ENCODE results near the gene MDH1B. TPM values are rescaled to one million over a fixed set of nuclear protein-coding genes. Genes with fewer than 3 reads are reported as not detected.
"Not testable (repeated sequence)": the region's sequence is repeated elsewhere in the genome, so short reads cannot be mapped to it uniquely, and the experiment has no call there.

The MDH1B gene
- total RNA-seq, 1 donor from 2014 or later: 0.68 TPM

DNA sequence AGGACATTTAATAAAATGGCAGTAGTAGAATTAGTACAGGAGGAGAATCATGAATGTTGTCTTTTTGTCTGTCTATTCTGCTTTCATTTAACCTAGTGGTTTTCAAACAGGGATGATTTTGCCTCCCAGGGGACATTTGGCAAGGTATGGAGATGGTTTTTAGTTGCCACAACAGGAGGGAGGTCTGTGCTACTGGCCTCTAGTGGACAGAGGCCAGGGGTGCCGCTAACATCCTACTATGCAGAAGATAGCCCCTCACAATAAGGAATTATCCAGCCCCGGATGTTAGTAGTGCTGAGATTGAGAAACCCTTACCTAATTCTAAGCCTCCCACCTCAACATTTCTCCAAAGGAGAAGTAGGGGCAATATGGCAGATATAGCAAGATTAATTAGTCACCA is 18.6 kb upstream of the MDH1B start:
- intact Hi-C loops (cut with DNase I): loop anchor here (5.0 kb wide), 1 partner anchor 91 kb away; no protein-coding TSS in a partner anchor
- ATAC-seq (no peak), DNase-seq (ENCODE audit: missing footprints) (no peak)

DNA sequence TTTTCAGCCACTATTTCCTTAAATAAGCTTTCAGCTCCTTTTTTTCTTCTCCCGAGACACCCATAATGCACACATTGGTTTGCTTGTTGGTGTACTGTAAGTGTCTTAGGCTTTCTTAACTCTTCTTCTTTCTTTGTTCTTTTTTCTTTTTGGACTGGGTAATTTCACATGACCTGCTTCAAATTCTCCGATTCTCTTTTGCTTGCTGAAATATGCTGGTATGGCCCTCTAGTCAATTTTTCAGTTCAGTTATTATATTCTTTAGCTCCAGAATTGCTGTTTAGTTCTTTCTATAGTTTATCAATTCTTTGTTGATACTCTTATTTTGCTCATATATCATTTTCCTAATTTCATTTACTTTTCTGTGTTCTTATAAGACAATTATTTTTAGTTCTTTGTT is 15.5 kb upstream of the MDH1B start:
- ATAC-seq (no peak), DNase-seq (ENCODE audit: missing footprints) (no peak)
- intact Hi-C loops (cut with DNase I): loop anchor here (5.0 kb wide), 1 partner anchor 88 kb away; no protein-coding TSS in a partner anchor

DNA sequence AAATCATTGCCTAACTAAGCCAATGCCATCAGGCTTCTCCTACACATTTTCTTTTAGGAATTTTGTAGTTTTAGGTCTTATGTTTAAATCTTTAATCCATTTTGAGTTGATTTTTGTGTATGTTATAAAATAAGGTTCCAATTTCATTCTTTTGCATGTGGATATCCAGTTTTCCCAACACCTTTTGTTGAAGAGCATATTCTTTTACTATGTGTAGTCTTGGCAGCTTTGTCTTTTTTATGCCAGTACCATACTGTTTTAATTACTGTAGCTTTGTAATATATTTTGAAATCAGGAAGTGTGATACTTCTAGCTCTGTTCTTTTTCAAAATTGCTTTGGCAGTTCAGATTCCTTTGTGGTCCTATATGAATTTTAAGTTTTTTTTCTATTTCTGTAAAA is 11.3 kb upstream of the MDH1B start:
- intact Hi-C loops (cut with DNase I): no loop called here
- no peak for DNase-seq (ENCODE audit: missing footprints)
- ATAC-seq: no peak

DNA sequence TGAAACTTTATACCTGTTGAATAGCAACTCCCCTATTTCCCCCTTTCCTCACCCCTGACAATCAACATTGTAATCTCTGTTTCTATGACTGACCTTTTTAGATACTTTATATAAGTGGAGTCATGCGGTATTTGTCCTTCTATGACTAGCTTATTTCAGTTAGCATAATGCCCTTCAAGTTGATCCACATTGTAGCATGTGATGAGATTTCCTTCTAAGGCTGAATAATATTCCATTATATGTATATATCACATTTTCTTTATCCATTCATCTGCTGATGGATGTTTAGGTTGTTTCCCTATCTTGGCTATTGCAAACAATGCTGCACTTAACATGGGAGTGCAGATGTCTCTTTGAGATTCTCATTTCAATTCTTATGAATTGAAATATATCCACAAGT is 9.7 kb upstream of the MDH1B start:
- ATAC-seq (no peak), DNase-seq (ENCODE audit: missing footprints) (no peak)
- intact Hi-C loops (cut with DNase I): no loop called here

DNA sequence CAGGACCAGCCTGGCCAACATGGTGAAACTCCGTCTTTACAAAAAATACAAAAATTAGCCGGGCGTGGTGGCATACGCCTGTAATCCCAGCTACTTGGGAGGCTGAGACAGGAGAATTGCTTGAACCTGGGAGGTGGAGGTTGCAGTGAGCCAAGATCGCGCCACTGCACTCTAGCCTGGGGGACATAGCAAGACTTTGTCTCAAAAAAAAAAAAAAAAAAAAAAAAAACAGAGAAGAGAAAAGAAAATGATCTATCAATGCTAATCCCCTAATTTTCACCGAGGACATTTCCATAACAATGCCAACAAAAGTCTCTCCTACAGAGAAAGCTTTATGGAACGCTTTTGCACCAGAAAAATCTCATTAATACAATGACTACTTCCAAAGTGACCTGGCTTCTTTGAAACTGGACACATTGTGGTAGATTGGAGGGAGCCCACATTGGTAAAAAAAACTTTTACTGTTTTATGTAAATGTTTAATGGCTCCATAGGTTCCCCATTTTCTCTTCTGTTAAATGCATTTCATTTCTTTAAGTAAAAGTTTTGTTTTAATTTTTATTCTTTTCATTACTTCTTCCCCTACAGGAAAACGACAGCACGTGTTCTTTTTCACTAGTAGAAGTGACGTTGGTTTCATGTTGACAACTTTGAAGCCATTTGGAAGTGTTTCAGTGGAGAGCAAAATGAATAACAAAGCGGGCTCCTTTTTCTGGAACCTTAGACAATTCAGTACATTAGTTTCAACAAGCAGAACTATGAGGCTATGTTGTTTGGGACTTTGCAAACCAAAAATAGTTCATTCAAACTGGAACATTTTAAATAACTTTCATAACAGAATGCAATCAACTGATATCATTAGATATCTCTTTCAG is 1.2 kb upstream of the MDH1B start:
- ATAC-seq: no peak
- intact Hi-C loops (cut with DNase I): no loop called here
- DNase-seq (ENCODE audit: missing footprints): no peak

DNA sequence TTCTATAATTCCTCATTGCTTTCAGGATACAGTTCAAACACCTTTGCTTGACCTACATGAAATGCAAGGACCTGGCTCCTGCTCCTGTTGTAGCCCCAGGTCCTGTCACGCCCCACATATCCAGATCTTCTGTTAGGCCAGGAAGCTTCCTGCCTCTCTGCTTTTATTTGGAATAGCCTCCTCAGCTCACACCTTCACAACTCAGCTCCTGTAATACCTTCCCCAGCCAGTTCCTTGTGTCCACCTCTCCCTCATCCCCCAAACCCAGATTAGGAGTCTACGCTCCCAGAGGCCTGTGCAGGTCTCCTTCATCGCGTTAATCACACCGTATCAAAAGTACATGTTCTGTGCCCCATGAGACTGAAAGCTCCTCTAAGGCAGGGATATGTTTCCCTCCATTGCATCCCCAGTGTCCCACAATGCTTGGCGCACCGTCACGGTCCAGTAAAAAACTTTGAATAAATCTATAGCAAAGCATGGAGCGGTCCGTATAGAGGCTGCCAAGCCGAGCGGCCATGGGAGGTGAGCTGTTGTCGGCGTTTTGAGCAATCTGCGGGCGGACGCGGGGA is 371 bp downstream of the MDH1B start:
- intact Hi-C loops (cut with DNase I): no loop called here
- ATAC-seq: no peak
- DNase-seq (ENCODE audit: missing footprints): no peak

DNA sequence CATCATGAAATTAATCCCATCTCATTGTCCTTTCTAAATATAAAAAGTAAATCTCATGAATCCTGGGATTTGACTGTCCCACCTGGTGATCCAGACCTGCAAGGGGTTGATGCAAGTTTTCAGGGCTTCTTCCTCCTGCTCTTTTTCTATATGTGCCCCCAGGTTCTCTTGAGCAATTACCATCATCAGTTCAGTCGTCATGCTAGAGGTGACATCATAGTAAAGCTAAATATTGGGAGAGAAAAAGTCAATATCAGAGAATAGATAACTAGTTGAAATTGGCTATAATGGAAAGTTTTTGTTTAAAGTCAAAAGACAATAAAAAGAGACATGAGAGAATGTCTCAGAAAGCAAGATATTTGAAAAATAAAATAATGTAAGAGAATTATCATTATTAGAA is 8.3 kb downstream of the MDH1B start:
- intact Hi-C loops (cut with DNase I): no loop called here
- ATAC-seq (no peak), DNase-seq (ENCODE audit: missing footprints) (no peak)

DNA sequence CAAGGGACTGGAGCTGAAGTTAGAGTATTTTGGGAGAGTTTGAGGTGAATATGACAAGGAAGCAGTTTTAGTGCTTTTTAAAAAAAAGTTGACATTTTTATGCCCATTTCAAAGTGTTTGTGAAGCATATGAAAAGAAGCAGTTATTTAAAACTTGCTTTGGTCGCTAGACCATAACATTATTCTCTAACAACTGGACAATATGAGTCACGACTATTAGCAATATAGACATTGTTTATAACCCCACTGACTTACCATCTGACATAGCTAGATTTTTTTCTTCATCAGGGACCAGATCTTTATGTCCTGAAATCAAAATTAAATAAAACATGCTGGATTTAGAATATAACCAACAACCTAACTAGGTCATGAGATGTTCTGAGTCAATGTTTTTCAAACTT is 24.3 kb downstream of the MDH1B start:
- DNase-seq (ENCODE audit: missing footprints): no peak
- intact Hi-C loops (cut with DNase I): no loop called here
- no peak for ATAC-seq

DNA sequence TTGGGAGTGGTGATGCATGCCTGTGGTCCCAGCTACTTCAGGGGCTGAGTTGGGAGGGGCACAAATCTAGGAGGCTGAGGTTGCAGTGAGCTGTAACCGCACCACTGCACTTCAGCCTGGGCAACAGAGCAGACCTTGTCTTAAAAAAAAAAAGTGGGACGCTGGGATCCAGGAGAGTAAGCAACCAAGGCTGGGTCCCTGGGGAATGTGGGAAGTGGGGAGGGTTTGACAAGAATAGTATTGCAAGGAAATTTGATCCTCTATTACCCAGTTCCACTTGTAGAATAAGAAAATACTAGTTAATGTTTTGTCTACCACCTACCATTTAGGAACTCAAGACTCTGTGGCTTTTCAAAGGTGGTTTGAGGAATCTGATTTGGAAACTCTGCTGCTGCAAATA is 25.9 kb downstream of the MDH1B start:
- ATAC-seq (no peak), DNase-seq (ENCODE audit: missing footprints) (no peak)
- intact Hi-C loops (cut with DNase I): no loop called here

DNA sequence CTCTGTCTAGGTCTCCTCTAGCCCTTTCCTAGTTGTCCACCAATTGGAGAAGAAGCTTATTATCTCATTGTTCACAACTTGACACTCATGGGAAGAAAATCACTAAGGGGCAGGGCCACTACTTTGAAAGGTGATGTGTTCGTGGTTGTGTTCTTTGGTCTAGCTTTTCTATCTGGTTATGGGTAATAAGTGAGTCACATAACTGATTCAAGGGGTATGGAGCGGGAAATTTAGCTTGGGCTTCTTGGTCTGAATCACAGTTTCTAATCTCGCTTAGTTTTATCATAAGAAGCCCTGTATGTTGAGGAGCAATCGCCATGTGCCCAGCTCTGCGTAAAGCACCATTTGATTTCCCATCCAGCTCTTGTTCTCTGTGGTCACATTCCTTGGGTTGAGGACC is 28.2 kb downstream of the MDH1B start:
- intact Hi-C loops (cut with DNase I): no loop called here
- ATAC-seq: no peak

DNA sequence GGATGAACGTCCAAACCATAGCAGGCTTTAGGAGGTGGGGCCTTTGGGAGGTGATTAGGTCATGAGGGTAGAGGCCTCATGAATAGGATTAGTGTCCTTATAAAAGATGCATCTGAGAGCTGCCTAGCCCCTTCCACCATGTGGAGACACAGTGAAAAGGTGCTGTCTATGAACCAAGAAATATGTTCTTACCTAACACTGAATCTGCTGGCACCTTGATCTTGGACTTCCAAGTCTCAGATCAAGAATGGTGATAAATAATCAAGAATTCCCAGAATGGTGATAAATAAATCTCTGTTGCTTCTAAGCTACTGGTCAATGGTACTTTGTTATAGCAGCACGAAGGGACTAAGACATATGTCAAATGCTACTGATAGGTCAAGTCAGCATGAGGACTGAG is 31.8 kb downstream of the MDH1B start:
- ATAC-seq: no peak
- intact Hi-C loops (cut with DNase I): no loop called here
- DNase-seq (ENCODE audit: missing footprints): no peak

More for the DNA sequence above, 28.2 kb downstream of the MDH1B start:
- no peak for DNase-seq (ENCODE audit: missing footprints)

DNA sequence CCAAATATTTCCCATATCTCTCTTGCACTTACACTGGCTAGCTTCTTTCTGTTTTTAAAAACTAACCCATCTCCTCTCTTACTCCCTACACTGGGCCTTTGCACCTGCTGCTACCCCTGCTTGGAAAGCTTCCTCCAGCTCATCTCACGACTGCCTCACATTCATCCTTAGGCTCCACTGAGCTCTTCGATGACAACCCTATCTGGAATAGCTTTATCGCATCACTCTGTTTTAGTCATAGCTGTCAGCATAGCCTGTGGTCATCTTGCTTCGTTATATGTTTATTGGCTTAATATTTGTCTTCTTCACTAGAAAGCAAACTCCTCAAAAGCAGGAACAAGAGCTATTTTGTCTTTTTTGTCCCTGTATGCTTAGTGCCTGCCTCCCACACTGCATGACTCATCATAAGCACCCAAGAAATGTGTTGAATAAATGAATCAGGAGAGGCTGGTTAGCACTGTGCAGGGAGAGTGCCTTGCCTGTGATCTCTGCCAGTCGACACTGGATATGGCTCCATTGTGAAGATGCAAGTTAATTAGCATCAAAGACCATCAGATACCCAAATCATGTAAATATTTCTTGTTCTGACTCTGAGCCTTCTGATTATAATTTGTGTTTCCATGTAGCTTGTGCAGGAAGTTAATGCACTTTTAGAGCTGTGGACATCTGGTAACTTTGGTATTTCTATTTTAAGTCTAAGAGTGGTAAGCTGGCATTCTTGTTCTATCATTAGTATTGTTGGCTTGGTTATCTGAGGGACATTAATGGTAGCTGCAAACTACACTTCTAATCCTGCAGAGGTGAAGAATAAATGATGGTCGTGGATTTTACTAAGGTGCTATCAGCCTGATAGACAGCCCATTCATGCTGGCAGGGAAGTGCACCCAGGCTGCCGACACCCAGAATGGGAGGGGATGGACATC is 36.6 kb downstream of the MDH1B start:
- ATAC-seq (peak; percentile 52), DNase-seq (ENCODE audit: missing footprints) (no peak)
- intact Hi-C loops (cut with DNase I): no loop called here

DNA sequence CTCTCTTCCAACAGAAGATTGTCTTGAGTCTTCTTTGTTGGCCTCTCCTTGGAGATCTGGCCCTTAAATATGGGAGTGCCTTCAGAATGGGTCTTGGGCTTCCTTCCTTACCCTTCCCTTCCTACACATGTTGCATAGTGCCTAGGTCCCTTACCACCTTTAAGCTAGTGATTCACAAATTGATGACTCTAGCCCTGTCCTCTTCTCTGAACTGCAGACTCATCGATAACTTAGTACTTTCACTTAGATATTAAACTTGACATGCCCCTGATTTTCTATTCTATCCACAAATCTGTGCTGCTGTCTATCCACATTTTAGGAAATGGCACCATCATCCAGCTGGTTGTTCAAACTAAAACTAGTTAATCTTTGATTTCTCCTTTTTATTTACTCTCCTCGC is 37.8 kb downstream of the MDH1B start:
- DNase-seq (ENCODE audit: missing footprints) (no peak), ATAC-seq (no peak)
- intact Hi-C loops (cut with DNase I): no loop called here

DNA sequence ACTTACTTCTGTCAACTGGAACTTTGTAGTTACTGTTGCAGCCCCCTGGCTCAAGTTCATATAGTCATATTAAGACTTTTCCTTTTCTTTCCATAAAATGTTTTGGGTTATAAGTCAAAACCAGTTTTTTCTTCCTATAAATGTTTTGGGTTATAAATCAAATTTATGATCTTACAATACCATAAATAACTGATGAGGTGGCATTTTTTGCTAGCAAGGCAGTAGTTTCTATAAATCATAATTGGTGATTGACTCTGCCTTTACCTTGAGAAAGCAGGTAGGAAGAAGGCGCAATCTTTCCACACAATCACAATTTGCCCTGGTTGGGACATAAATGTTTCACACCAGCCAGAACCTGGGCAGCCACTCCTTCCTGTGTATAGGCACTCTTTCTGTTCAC is 41.8 kb downstream of the MDH1B start:
- intact Hi-C loops (cut with DNase I): no loop called here
- ATAC-seq: no peak
- no peak for DNase-seq (ENCODE audit: missing footprints)

DNA sequence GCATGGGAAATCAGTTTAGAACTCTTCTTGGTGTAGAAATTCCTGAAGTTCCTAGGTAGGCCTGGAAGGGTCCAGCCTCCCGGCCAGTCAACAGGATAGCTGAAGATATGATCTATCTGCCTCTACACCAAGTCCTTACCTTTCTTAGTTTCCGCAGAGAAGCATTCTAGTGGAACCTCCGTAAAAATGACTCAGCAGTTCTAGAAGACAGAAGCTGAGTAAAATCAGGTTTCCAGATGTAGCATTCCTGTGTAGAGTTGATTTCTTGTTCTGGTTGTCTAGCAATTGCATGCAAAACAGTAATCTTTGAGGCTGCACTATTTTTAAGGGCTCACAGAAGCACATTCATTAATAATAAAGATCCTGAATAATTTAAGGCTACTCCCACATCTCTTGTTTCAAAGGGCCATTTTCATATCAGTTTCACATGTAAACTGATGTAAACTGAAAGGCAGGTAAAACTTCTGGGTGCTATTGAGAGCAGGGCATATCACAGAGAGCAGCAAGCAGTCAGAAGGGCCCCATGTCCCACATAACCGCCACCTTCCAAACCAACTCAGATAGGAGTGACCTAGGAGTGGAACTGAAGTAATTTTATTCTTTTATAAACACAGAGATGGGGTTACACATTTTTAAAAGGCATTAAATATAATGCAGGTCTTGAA is 43.7 kb downstream of the MDH1B start:
- no peak for DNase-seq (ENCODE audit: missing footprints)
- intact Hi-C loops (cut with DNase I): no loop called here
- no peak for ATAC-seq

DNA sequence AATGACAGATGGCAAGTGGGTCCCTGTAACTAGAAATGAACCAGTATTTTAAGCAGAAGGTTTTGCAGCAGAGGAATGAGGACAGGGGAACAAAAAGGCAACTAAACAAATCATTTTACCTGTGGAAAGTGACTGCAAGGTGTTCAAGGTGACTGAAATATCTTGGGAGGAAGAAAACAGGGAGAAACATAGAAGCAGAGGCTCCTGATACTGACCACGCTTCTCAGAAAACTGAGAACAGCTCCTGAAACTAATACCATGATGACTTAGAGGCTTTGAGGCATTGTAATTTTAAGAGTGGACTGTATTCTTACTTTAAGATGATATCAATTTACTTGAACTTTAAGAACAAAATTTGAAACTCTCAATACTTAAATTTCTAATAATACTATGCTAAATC is 46.8 kb downstream of the MDH1B start, which contains the start of gene DYTN:
DYTN (minus strand) TSS at position 101 of the 400 bp plus-strand sequence. CDS start 117 bp downstream, outside the sequence.
- DNase-seq (ENCODE audit: missing footprints) (no peak), ATAC-seq (no peak)

DNA sequence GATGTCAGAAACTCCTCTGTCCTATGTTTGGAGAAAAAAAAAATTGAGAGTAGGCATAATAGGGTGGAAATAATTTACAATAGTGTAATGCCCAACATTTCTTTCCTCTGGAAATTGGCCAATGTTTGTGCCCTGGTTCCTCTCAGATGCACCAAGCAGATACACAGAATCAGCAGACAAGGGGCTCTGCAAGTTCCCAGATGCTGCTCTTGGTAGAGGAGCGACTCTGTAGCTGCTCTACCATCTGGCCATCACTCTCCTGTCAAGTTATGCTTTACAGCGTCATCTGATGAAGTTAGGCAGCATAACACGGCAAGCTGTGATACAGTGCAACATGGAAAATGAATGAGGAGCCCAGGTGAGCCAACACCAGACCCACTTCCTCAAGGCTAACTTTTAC is 48.5 kb downstream of the MDH1B start:
- ATAC-seq: no peak

More for the DNA sequence above, 46.8 kb downstream of the MDH1B start, which contains the start of gene DYTN:
- intact Hi-C loops (cut with DNase I): no loop called here

DNA sequence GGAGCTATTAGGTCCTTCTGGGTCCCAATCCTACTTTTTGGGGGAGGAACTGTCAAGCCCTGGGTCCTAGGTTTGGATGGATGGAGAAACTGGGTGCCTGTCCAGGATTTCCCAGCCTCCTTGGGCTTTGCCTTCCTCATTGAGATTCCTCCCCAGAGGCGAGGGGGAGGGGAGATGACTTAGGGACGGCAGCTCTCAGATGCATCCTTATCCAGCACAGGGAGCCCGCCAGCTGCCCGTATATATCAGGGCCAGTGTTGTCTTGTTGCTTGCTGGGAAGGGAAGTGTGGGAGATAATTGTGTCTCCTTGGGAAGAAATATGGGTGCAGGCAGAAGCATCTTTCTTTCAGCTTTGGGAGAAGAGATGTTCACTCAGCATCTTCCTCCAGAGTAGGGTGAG is 49.9 kb downstream of the MDH1B start:
- DNase-seq (ENCODE audit: missing footprints); intact Hi-C loops (cut with DNase I); ATAC-seq: not testable (repeated sequence)

More for the DNA sequence above, 48.5 kb downstream of the MDH1B start:
- intact Hi-C loops (cut with DNase I): no loop called here
- no peak for DNase-seq (ENCODE audit: missing footprints)

DNA sequence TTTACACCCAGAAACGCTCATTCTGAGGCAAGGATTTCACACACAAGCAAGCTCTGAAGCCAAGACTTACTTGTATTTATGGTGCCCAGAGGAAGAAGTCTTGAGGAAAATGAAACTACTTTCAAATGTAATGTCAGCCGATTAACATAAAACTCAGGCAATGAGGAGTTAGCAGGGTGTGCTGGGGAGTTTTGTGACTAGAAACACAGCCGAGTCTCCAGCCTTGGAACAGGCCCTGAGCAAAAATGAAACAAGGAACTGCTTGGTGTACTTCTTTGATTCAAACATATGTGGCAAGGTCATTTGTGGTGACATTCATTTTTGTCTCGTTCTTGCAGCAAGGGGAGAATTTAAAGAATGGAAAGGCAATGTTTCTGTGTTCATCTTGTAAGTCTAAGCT is 51.4 kb downstream of the MDH1B start:
- DNase-seq (ENCODE audit: missing footprints): no peak
- intact Hi-C loops (cut with DNase I): no loop called here
- no peak for ATAC-seq
